ENCODE results near the gene THBS3. TPM values are rescaled to one million over a fixed set of nuclear protein-coding genes. Genes with fewer than 3 reads are reported as not detected.

The THBS3 gene
- total and polyA plus RNA-seq, 9 of the 15 experiments (the other 6 are each of a cell fraction or from before 2014, with no cell fraction given), result 0.59 to 8.3 (median 3.2) TPM

- TF ChIP-seq ASH1L (IDR thresholded peaks at IDR 0.05; ENCODE audit: borderline replicate concordance, low read depth, partially characterized antibody), result no peak
- TF ChIP-seq ZNF57 (CRISPR knock-in tag; IDR thresholded peaks at IDR 0.05), result no peak
- TF ChIP-seq ARID4B (CRISPR knock-in tag; IDR thresholded peaks at IDR 0.05), result 0 out of 2 replicates have a peak, but pooled peaks have one; percentile 0
- no peak for TF ChIP-seq POLR2G (IDR thresholded peaks at IDR 0.05; ENCODE audit: low read depth, low read length)
- no peak for TF ChIP-seq ZBTB5 (IDR thresholded peaks at IDR 0.05)
- peak; percentile 98 for TF ChIP-seq USF1 (CRISPR knock-in tag; IDR thresholded peaks at IDR 0.05)
- peak; percentile 99 for TF ChIP-seq USF2 (CRISPR knock-in tag; IDR thresholded peaks at IDR 0.05)
- no peak for TF ChIP-seq HNRNPUL1 (IDR thresholded peaks at IDR 0.05; ENCODE audit: low read length)
- TF ChIP-seq ZBED1 (IDR thresholded peaks at IDR 0.05), result no peak
- 0 out of 2 replicates have a peak, but pooled peaks have one; percentile 30 for TF ChIP-seq MEF2D (tag; conservative IDR thresholded peaks at IDR 0.05; ENCODE audit: low read depth)
- no peak for TF ChIP-seq KAT7 (CRISPR knock-in tag; IDR thresholded peaks at IDR 0.05; ENCODE audit: borderline replicate concordance)
- TF ChIP-seq HLTF (IDR thresholded peaks at IDR 0.05), result no peak
- TF ChIP-seq PHB2 (IDR thresholded peaks at IDR 0.05; ENCODE audit: low read depth), result no peak
- no peak for TF ChIP-seq IRF1 (CRISPR knock-in tag; IDR thresholded peaks at IDR 0.05; ENCODE audit: borderline replicate concordance)
- TF ChIP-seq CSDE1 (IDR thresholded peaks at IDR 0.05), result no peak
- TF ChIP-seq ZNF408 (CRISPR knock-in tag; IDR thresholded peaks at IDR 0.05; ENCODE audit: low read depth), result no peak
- TF ChIP-seq HMG20B (CRISPR knock-in tag; IDR thresholded peaks at IDR 0.05), result no peak
- TF ChIP-seq ZNF324 (CRISPR knock-in tag; IDR thresholded peaks at IDR 0.05), result no peak
- TF ChIP-seq EGR1 (conservative IDR thresholded peaks at IDR 0.05), result no peak
- peak; percentile 91 for TF ChIP-seq HCFC1 (IDR thresholded peaks at IDR 0.05; ENCODE audit: low read depth, low read length)
These were observed 11.3 kb upstream of the THBS3 start (continued) for GRCh38 chr1:155218854-155219591.
